HG02938 (cell line): ENCODE results near the gene ZNF439.
"Not testable (repeated sequence)": the region's sequence is repeated elsewhere in the genome, so short reads cannot be mapped to it uniquely, and the experiment has no call there.

Source experiments
- ATAC-seq: cut with Tn5 transposase; IDR thresholded peaks from one replicate; pipeline ENCODE4 v1.9.1; 2021; ENCODE audit warnings: mild to moderate bottlenecking, moderate library complexity; ENCODE audit not compliant: unreplicated experiment

ZNF439 gene

DNA sequence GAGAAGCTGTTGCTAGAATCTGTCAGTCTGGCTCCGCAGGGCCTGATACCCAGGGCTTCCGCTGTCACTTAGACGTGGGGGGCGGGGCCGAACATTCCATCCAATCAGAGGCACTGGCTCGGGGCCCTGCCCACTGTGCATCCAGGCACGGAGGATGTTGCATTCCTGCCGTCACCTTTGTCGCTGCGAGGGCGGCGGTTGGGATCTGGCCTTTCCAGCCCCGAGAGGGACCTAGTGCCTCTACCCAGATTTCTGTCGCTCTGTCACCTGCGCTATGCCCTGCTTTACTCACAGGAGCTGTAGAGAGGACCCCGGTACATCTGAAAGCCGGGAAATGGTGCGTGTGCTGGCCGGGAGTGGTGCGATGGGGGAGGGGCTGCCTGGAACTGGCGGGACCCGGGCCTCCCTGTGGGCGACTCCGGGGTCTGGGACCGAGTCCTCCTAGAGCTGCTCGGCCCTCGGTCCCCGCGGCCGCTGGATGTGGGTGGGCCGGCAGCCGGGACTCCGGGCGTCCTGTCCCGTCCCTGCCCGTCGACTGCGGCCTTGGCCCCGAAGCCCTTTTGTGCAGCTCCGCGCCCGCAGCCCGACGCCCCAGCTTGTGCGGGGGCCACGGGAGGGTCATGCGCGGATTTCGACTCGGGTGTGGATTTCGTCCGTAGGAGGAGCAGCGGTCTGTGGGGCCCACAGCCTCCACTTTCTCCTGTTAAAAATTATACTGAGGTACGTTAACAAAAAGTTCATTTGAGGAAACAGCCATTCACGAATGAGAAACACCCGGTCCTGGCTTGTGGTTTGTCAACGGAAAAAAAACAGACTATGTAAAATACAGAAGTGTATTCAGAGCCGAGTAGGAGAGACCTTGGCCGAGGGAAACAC is at the start of gene ZNF439:
ZNF439 (plus strand) TSS at position 133 of the 876 bp plus-strand sequence; CDS start at position 275, 142 bp downstream.
- ATAC-seq: no peak

GRCh38 chr19:11806354-11807098 is 42.0 kb upstream of the ZNF439 start:
- ATAC-seq: no peak

DNA sequence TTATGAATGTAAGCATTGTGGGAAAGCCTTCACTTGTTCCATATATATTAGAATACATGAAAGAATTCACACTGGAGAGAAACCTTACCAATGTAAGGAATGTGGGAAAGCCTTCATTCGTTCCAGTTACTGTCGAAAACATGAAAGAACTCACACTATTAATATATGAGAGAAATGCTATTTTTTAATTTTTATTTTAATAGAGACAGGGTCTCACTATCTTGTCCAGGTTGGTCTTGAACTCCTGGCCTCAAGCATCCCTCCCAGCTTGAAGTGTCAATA is 41.5 kb upstream of the ZNF439 start:
- no peak for ATAC-seq

GRCh38 chr19:11813703-11814028 is 34.9 kb upstream of the ZNF439 start:
- ATAC-seq: peak; percentile 41

DNA sequence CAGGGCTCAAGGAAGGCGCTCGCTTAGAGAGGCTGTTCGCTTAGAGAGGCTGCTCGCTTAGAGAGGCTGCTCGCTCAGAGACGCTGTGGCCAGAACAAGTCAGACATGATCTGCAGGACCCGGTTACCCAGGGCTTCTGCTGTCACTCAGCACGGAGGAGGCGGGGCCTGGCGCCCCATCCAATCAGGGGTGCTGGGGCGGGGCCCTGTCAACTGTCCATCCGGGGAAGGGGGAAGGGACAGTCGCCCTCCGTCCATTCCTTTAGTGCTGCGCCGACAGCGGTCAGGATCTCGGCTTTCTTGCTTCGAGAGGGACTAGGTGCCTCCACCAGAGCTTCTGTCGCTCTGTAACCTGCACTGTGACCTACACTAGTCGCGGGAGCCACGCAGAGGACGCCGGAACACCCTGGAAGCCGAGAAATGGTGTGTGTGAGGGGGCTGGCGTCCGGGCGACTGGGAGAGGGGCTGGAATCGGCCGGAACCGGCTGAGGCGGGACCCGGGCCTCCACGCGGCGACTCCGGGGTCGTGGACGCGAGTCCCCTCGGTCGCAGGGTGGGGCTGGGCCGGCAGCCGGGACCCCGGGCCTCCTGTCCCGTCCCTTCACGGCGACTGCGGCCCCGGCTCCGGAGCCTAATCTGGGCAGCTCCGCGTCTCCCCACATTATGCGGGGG is 34.4 kb upstream of the ZNF439 start, which contains the start of gene ZNF440:
ZNF440 (plus strand) TSS at position 245 of the 671 bp plus-strand sequence; CDS start at position 420, 175 bp downstream.
- ATAC-seq: peak; percentile 89

DNA sequence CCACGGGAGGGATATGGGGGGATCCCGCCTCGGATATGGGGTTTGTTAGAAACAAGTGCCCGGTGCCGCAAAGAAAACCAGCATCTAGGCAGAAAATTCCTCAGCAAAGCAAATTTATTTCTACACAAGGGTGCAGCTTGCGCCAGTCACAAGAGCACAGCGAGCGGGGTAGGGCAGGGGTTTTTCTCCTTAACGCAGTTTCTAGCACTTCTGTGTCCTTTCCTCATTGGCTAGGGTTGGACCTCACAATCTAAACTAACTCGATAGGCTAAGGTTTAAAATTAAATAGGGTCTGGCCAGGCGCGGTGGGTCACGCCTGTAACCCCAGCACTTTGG is 33.9 kb upstream of the ZNF439 start:
- no peak for ATAC-seq

GRCh38 chr19:11821474-11822109 is 26.9 kb upstream of the ZNF439 start:
- no peak for ATAC-seq

DNA sequence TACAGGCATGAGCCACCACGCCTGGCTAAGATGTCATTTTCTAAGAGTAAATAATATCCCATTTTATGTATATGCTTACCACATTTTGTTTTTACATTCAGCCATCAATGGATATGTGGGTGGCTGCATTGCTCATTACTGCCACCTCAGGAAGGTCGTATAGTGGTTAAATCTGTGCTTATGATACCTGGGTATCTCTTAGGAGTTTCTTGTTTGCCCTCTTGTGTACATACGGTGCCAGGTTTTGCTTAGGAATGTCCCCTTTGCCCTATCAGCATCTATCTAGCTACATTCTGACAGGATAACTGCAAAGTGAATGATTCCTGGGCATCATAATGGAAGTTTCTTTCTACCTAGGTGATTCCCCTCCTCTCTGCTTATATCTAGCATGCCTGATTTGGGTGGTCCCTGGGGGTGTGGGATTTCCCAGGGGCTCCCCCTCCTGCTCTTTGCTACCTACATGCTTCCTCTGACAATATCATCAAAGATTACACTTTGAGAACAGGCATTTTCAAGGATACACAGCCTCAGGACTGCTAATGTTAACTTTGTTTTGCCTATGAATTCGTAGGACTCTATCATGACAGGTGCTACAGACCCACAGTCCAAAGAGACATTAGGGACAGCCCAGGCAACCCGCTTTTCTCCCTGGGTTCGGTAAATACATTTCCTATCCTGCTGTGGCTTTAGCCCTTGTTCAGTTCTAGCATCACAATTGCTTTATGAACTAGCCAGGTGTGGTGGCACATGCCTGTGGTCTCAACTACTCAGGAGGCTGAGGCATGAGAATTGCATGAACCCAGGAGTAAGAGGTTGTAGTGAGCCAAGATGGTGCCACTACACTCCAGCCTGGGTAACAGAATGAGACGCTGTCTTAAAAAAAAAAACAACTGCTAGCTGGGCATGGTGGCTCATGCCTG is 19.3 kb upstream of the ZNF439 start:
- ATAC-seq: not testable (repeated sequence)

GRCh38 chr19:11832253-11832912 is 16.1 kb upstream of the ZNF439 start:
- no peak for ATAC-seq

DNA sequence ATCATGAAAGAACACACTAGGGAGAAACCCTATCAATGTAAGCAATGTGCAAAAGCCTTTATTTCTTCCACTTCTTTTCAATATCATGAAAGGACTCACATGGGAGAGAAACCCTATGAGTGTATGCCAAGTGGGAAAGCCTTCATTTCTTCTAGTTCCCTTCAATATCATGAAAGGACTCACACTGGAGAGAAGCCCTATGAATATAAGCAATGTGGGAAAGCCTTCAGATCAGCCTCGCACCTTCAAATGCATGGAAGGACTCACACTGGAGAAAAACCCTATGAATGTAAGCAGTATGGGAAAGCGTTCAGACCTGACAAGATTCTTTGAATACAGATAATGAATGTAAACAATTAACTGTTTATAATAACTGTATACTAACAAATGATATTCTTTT is 15.0 kb upstream of the ZNF439 start:
- ATAC-seq: no peak

GRCh38 chr19:11835626-11836066 is 12.9 kb upstream of the ZNF439 start:
- not testable (repeated sequence) for ATAC-seq

GRCh38 chr19:11843722-11844121 is 4.8 kb upstream of the ZNF439 start:
- ATAC-seq: no peak

- not testable (repeated sequence) for ATAC-seq
These were observed 911 bp upstream of the ZNF439 start for GRCh38 chr19:11847615-11848014.

DNA sequence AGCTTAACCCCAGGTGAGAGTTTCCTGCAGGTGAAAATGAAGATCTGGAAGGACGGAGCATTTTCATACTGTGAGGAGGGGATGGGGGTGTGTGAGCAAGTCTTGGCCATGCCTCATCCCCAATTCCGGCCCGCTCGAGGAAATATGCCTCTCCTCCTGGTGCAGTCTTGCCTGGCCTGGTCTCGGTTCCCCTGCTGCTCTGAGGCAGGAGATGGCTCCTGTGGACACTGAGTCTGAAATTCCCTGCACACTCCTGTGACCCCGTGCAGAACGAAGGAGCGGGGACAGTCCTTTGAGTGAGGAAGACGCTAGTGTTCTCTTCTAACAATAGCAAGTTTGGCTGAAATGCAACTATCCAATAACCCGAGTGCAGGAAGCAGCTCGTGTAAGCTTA is 329 bp upstream of the ZNF439 start:
- ATAC-seq: no peak

DNA sequence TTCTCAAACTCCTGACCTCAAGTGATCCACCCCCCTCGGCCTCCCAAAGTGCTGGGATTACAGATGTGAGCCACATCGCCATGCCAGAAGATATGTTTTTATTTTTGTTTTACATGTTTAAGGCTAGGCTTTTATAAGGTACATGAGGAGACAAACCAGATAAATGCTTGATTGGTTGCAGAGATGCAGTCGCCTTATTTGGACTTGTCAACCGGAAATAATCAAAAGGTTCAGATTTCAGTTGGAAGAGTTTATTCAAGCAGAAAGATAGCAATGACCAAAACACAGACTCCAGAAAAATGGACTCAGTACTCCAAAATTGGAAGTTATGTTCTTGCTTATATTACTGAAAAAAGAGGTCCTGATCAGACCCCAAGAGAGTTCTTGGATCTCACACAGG is 1.8 kb downstream of the ZNF439 start:
- not testable (repeated sequence) for ATAC-seq

- no peak for ATAC-seq
These were observed 4.8 kb downstream of the ZNF439 start for GRCh38 chr19:11853358-11853757.

DNA sequence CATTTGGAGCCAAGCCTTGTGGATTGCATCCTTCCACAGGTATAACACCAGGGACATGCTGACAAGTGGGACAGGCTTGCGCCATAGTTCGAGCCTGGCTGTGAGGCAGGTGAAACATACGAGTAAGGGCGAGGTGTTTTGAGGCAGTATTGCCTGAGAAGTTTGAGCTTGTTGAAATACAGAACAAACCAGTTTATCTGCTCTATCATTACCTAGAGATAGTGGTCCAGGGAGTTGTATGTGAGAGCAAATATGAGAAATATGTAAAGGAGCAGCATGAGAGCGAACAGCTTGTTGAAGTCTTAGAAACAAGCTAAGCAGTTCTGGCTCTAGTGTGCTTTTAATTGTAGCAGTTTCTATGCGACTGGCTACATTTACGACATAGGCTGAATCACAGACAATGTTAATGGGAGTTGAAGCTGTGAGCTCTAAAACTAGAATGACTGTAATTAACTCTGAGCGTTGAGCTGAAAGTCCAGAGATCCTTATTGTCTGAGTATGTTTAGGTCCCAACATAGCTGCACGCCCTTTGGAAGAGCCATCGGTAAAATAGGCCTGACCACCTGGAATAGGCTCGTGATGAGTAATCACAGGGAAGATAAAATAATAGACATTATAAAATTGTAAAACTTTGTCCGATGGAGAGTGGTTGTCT is 8.2 kb downstream of the ZNF439 start:
- ATAC-seq: no peak

GRCh38 chr19:11860721-11861120 is 12.2 kb downstream of the ZNF439 start:
- ATAC-seq: no peak

GRCh38 chr19:11861301-11861700 is 12.8 kb downstream of the ZNF439 start:
- no peak for ATAC-seq
